Activated CD4-positive, CD25-positive, alpha-beta regulatory T cell treated with anti-CD3 and anti-CD28 coated beads, Interleukin-2, amount 50 U/mL, for 24 hours (primary cell): ENCODE results near the gene MYCBPAP.
A peak's percentile ranks its signal among the peaks of the same experiment; 100 is the strongest.

Experiments
- ATAC-seq, 2 donors: fragments of 150-1000 bp; cut with Tn5 transposase; one replicate each; pipeline ENCODE4 v1.10.0; 2021; ENCODE audit warnings: mild to moderate bottlenecking in 1 of 2, moderate library complexity in 1 of 2

Gene MYCBPAP

GRCh38 chr17:50539762-50540559 is 31.7 kb downstream of the MYCBPAP start:
- ATAC-seq: no peak

DNA sequence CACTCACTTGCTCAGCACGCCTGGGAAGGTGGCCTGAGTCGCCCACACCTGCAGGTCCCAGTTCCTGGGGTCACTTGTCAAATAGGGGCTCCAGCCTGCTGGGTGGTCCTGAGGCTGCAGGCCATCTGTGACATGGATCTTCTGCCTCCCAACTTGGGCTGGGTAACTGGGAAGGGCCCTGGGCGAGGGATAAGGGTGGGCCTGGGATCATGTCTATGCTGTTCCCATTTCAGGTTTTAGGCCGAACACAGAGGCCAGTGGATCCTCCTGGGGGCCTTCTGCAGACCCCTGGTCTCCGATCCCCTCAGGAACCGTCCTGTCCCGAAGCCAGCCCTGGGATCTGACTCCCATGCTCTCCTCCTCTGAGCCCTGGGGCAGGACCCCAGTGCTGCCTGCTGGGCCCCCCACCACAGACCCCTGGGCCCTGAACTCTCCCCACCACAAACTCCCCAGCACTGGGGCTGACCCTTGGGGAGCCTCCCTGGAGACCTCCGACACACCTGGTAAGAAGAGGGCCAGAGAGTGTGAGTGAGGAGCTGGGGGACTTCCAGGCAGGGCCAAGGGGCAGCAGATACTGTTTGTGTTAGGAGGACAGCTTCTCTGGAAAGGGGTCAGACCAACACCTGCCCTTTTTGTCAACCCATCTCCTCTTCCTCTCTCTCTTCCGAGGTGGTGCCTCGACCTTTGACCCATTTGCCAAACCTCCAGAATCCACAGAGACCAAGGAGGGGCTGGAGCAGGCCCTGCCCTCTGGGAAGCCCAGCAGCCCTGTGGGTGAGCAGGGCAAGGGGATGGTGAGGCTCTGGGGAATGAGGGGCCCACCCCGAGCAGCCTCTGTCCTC is 32.5 kb downstream of the MYCBPAP start:
- ATAC-seq: no peak

DNA sequence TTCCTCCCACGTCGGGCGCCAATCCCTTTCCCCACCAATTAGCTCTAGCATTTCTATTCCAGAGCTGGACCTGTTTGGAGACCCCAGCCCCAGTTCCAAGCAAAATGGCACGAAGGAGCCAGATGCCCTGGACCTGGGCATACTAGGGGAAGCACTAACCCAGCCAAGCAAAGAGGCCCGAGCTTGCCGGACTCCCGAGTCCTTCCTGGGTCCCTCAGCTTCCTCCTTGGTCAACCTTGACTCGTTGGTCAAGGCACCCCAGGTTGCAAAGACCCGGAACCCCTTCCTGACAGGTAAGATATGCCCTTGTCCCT is 33.1 kb downstream of the MYCBPAP start:
- ATAC-seq: no peak

DNA sequence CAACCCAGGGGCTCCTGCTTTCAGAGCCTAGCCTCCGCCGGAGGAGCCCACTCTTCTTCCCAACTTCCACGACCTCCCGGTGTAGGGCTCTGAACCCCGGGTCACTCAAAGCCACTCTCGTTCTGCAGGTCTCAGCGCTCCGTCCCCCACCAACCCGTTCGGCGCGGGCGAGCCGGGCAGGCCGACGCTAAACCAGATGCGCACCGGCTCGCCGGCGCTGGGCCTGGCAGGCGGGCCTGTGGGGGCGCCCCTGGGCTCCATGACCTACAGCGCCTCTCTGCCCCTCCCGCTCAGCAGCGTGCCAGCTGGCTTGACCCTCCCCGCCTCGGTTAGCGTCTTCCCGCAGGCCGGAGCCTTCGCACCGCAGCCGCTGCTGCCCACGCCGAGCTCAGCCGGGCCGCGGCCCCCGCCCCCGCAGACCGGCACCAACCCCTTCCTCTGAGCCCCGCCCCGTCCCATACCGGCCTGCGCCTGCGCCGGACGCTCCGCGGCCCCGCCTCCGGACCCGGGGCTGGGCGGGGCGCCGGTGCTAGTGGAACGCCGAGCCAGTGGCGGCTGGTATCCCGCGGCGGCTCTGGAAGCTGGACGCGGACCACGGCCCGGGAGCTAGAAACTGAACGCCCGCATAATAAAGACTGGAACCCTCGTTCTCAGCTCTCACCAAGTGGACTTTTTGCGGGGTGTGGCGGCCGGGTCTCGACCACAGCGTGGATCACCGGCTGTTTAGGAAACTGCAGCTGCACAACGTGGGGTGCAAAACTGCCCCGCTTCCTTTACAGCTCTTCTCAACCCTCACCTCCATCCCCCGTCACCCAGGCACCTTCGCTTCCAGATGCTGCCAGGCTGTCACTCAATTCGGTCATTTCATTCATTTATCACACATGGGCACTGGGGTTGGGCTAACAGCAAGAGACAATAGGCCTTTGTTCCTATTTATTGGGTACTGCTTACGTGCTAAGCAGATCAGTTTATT is 33.8 kb downstream of the MYCBPAP start:
- ATAC-seq: peak; percentile 76 to 80

DNA sequence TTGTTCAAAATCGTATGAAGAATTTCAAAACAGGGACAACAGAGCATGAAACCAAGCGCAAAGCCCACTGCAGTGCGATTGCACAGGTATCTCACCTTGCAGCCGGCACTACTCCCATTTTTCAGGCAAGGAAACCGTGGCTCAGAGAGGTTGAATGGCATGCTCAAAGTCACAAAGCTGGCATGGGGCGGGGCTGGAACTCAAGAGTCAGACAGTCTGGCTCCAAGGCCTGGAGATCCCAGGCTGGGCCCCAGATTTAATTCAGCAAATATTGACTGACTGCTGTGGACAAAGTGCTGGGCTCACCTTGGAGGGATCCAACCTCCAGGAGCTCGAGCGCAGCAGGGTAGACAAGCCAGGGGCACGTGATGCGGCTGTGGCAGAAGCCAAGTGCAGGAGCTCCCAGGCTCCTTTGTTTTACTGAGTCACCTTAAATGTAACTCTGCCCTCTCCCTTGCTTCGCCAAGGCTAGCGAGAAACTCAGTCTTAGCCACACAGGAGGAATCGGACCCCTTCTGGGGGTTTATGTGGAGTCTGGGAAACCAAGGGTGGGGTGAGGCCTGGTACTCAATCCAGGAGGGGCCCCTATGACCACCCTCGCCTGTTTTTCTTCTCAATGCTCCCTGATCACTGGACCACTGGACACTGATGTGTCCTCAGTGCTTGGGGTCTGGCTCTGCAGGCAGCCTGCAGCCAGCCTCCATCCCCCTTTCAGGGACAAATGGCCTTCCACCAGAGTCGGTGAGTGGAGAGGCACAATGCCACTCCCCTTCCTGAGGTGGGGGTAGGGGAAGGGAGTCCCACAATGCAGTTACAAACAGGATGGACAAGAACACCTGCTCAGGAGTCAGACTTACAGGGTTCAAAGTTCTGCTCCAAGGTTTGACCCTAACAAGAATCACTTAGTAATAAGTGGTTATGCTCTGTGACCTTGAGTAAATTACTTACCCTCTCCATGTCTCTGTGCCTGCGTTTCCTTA is 34.8 kb downstream of the MYCBPAP start:
- ATAC-seq: no peak

DNA sequence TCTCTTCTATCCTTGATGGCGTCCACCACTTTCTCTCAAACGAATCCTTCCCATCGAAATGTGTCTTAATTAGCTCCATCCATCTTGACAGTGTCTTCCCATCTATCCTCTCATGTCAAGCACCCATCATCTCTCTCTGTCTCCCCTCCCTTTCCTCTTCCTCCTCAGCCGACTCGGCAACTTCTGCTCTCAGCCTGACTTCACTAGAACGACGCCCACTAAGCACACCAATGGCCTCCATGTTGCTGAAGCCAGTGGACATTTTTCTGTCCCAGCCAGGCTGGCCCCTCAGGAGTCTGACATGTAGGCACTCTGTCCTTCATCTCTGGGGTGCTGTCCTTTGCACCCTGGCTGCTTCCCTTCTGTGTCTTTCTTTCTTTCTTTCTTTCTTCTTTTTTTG is 36.3 kb downstream of the MYCBPAP start:
- no peak for ATAC-seq

DNA sequence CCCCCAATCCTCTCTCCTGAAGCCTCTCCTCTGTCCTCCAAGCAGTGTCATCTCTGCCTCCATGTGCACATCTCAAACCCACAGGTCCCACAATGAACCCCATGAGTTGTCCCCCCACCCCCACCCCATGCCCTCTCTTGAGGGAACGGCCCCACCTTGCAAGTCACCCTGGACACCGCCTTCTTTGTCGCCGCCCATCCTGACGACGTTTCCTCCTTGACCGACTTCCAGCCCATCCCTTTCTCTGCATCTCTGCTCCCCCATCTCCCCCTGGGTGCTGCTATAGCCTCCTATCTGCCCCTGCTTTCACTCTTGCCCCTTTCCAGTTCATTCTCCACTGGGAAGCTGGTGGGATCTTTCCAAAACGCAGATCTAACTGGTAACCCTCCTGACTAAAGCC is 37.1 kb downstream of the MYCBPAP start:
- no peak for ATAC-seq

DNA sequence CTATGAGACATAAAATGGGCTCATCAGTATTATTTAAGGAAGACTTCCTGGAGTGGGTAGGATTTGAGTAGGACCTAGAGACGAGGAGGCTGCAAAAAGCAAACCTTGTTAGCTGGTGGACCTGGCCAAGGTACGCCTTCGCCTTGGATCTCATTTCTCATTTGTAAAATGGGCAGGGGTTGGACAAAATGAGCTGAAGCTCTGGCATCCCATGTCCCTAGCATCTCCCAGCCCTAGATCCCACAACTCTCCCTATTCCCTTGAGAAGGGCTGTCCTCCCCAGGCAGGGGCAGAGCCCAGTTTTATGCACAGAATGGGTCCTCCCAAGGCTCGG is 38.4 kb downstream of the MYCBPAP start:
- no peak for ATAC-seq

DNA sequence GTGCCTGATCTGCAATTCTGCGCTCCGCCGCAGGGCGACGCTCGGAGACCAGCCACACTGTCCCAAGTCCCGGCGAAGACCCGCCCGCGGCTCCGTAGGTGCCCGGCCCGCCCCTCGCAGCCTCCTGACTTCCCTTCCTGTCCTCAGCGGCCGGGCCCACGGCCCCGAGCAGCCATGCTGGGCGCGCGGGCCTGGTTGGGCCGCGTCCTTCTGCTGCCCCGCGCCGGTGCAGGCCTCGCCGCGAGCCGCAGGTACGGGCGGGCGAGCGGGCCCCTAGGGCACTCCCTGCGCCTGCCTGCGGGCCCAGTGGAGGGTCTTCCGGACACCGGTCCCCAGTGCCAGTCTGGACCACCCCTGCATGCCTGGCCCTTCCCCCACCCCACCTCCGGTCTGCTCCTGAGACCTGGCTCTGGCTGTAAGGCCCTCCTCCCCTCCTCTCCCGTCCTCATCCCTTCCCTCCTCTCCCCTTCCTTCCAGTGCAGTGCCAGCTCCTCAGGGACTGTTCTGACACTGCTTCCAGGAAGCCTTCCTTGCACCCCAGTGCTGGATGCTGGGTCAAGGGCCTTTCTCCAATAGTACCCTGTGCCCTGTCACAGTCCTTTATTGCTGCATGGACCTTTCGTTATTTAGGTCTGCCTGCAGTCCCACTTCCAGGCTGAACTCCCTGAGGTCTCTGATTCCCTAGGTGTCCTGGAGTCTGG is 38.9 kb downstream of the MYCBPAP start, which contains the start of gene SPATA20:
Gene SPATA20, plus strand, starts transcription at position 140 of the 701 bp plus-strand sequence. Its CDS starts 35 bp downstream, at position 175.
- ATAC-seq: peak; percentile 89 to 92

- no peak for ATAC-seq
Observed at GRCh38 chr17:50547736-50548083, 39.5 kb downstream of the MYCBPAP start.

DNA sequence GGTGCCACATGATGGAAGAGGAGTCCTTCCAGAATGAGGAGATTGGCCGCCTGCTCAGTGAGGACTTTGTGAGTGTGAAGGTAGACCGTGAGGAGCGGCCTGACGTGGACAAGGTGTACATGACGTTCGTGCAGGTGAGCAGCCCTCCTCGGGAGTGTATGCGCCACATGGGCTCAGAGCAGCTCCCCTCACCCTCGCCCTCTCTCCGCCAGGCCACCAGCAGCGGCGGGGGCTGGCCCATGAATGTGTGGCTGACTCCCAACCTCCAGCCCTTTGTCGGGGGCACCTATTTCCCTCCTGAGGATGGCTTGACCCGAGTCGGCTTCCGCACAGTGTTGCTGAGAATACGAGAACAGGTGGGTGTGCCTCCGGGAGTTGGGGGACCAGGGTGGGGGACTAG is 40.6 kb downstream of the MYCBPAP start:
- ATAC-seq: no peak

DNA sequence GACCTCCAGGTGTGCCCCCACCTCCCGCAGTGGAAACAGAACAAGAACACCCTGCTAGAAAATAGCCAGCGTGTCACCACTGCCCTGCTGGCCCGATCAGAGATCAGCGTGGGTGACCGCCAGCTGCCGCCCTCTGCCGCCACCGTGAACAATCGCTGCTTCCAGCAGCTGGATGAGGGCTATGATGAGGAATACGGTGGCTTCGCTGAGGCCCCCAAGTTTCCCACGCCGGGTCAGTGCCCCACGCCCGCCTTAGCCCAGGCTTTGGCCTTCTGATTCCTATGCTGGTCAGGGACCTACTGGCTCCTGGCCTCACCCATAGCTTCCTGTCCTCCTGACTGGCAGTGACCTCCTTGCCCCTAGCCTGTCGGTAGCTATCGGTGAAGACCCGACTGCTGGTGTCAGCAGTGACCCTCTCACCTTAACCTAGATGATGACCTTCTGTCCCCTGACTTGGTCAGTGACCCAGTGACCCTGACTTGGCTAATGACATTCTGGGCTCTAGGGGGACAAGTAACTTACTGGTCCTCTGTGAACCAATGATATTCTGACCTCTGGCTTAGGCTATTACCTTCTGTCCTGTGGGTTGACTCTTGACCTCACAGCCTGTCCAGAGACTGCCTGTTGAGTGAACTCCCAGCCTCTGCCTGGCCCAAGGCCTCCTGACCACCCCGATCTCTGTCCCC is 41.2 kb downstream of the MYCBPAP start:
- ATAC-seq: no peak

DNA sequence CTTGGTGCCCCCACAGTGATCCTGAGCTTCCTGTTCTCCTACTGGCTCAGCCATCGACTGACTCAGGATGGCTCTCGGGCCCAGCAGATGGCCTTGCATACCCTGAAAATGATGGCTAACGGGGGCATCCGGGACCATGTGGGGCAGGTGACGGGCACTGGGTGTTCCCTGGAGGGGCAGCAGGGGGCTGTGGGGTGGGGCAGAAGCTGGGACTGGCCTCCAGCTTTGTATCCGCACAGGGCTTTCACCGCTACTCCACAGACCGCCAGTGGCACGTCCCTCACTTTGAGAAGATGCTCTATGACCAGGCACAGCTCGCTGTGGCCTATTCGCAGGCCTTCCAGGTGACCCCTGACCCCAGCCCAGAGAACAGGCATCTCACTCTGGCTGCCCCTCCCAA is 41.7 kb downstream of the MYCBPAP start:
- no peak for ATAC-seq

GRCh38 chr17:50550661-50551432 is 42.6 kb downstream of the MYCBPAP start:
- ATAC-seq: no peak

DNA sequence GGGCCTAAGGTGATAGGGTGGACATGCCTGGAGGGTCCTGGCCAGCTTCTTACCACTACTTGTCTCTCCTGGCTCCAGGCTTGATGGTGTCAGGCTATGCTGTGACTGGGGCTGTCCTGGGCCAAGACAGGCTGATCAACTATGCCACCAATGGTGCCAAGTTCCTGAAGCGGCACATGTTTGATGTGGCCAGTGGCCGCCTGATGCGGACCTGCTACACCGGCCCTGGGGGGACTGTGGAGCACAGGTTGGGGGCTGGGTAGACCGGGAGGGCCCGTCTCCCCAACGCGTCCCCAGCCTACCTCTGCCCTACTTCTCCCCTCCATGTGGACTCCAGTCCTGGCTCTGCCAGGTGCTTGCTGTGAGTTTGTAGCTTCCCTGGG is 43.2 kb downstream of the MYCBPAP start:
- ATAC-seq: no peak

DNA sequence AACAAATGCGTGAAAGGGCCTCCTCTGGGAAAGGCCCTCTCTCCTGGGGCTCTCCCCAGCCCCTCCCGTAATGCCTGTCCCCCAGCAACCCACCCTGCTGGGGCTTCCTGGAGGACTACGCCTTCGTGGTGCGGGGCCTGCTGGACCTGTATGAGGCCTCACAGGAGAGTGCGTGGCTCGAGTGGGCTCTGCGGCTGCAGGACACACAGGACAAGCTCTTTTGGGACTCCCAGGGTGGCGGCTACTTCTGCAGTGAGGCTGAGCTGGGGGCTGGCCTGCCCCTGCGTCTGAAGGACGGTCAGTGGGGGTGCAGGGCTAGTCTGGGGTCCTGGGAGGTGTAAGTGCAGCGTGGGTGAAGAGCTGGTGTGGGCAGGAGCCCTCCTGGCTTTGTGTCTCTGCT is 43.6 kb downstream of the MYCBPAP start:
- no peak for ATAC-seq

DNA sequence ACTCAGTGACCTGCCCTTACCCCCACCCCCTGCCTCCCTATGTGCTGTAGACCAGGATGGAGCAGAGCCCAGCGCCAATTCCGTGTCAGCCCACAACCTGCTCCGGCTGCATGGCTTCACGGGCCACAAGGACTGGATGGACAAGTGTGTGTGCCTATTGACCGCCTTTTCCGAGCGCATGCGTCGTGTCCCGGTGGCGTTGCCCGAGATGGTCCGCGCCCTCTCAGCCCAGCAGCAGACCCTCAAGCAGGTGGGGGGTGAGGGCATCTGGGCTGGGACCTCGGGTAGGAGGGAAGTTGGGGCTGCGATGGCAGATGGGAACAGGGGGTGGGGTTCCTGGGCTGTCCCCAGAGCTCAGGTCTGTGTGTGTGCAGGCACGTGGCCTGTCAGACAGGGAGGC is 46.0 kb downstream of the MYCBPAP start:
- no peak for ATAC-seq

DNA sequence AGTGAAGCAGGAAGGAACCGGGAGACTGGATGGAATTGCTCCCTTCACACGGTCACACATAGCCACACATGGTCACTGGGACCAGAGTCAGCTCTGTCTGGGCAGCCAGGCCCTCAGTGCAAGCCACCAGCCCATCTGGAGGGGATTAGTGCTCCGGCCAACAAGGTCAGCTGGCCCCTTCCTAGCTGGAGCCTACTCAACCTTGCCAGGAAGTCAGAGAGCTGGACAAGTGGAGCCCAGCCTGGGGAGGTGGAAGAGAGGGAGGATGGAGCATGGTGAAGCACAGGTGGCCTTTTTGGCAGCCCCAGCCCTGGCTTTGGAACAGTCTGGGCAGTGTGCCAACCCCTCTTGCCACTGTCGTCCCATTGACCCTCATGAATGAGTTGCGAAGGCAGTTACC is 48.6 kb downstream of the MYCBPAP start:
- no peak for ATAC-seq

- no peak for ATAC-seq
Observed at GRCh38 chr17:50557630-50558029, 49.4 kb downstream of the MYCBPAP start.

DNA sequence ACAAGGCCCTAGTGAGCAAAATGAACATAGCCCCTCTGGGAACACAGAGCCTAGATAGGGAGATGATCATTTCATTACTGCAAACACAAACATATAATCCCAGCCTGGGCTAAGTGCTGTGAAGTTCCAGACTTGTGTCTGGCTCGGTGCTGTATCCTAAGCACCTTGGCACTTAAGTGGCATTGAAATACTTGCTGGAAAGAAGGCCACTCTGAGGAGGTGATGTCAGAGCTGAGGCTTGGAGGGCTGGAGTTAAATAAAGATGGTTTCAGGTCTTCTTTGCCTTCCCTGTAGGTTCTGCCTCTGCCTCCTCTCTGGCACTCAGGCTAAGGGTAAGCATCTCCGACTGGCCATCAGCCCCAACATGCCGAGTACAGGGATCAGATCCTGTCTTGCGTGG is 49.9 kb downstream of the MYCBPAP start:
- ATAC-seq: no peak
